ENCODE measurements around the gene MYBPC2. TPM values are rescaled to one million over a fixed set of nuclear protein-coding genes. Genes with fewer than 3 reads are reported as not detected.

Gene MYBPC2
- total and polyA plus RNA-seq, 9 of the 15 experiments (the other 6 are each of a cell fraction or from before 2014, with no cell fraction given) = 0.01 to 0.14 (median 0.04) TPM; not detected in 6

GRCh38 chr19:50514346-50515167 lies 81.9 kb downstream of the MYBPC2 start:
- WGBS (ENCODE audit: insufficient coverage, low coverage, missing lambda C conversion rate) = 28% methylated on average over 24 of the region's 38 CpGs
- H3K36me3 ChIP-seq (ENCODE audit: control insufficient read depth, insufficient read depth, low read length) = no peaks in the 10 kb centered on the region
- no peak overlapping the region for H3K4me2 ChIP-seq (ENCODE audit: insufficient read depth, low read length)
- H4K20me1 ChIP-seq (replicated peaks; ENCODE audit: control insufficient read depth, insufficient read depth, low read length) = no peaks in the 10 kb centered on the region
- no peak overlapping the region for H3K27ac ChIP-seq (ENCODE audit: extremely low read depth, low read depth, low read length)
- H3K79me2 ChIP-seq (ENCODE audit: control insufficient read depth, insufficient read depth, low read length) = no peaks in the 10 kb centered on the region; the same call in 2 of the 3 replicates
- BruUV-seq (replicated peaks) = no TSS peak
- in situ Hi-C loops (cut with MboI) (no loop called here), intact Hi-C loops (cut with micrococcal nuclease) (no loop called here)
- no peak overlapping the region for H3K4me3 ChIP-seq
- no peak overlapping the region for H2AFZ ChIP-seq (ENCODE audit: low read depth, low read length)
- H3K9me1 ChIP-seq (ENCODE audit: control insufficient read depth, insufficient read depth, low read length) = peaks cover 4% of the 10 kb centered on the region
- DNase-seq (ENCODE audit: extremely low read depth in 1 of 4, low spot score in 3 of 4) (no peak), FAIRE-seq (no peak), ATAC-seq (no peak)
- peak overlapping the region in 1 of 2 experiments; percentile 40; a peak in 2 of 4 replicates for H3K9ac ChIP-seq (ENCODE audit: insufficient read depth in 1 of 2, low read depth in 2 of 2, low read length in 2 of 2)
- H3K4me1 ChIP-seq (replicated peaks in 1 of 2; ENCODE audit: control insufficient read depth in 2 of 2, insufficient read depth in 2 of 2, low read length in 2 of 2) = peaks cover 5 to 67% of the 10 kb centered on the region in 2 experiments; a peak in 4 of 5 replicates
- POLR2A ChIA-PET = interaction anchor here (1.0 kb wide), 1 partner anchor 19 kb away, joined by 3 read pairs; no protein-coding TSS in a partner anchor
- H3K9me3 ChIP-seq (replicated peaks; ENCODE audit: control insufficient read depth, insufficient read depth, low read depth, low read length) = no peaks in the 10 kb centered on the region
- H3K27me3 ChIP-seq (ENCODE audit: control insufficient read depth in 2 of 2, insufficient read depth in 2 of 2, low read length in 2 of 2) = no peaks in the 10 kb centered on the region
- TF ChIP-seq POLR2A (conservative IDR thresholded peaks at IDR 0.05) (0 out of 2 replicates have a peak, but pooled peaks have one; percentile 21), POLR2G (IDR thresholded peaks at IDR 0.05; ENCODE audit: low read depth, low read length) (peak; percentile 57; the same call in 1 of the 2 replicates), RBM14 (IDR thresholded peaks at IDR 0.05; ENCODE audit: borderline replicate concordance, insufficient read depth, low read depth, low read length) (0 out of 2 replicates have a peak, but pooled peaks have one; percentile 24), SUPT5H (IDR thresholded peaks at IDR 0.05) (0 out of 2 replicates have a peak, but pooled peaks have one; percentile 32), DNMT1 (IDR thresholded peaks at IDR 0.05) (no peak), HSF4 (CRISPR knock-in tag; IDR thresholded peaks at IDR 0.05; ENCODE audit: borderline replicate concordance) (no peak), RFX1 (IDR thresholded peaks at IDR 0.05) (peak; percentile 85), ZNF740 (CRISPR knock-in tag; IDR thresholded peaks at IDR 0.05) (peak; percentile 70; the same call in 1 of the 2 replicates), ZNF740 (tag; IDR thresholded peaks at IDR 0.05) (no peak)
- CTCF ChIA-PET (ENCODE audit: low intra/inter-chr PET ratio) = no interaction called here

All from K562 (cell line).